NCI-H2227 treated with DMSO at 0.1 percent for 48 hours (cell line): Measurements from ENCODE around the gene GOLGA6A.

Source experiments
- DNase-seq: peaks from one replicate; lab custom pipeline; 2025; lab: John Stamatoyannopoulos, UW

The GOLGA6A gene

GRCh38 chr15:74036271-74037170 is 45.8 kb downstream of the GOLGA6A start:
- DNase-seq: peak; percentile 47

GRCh38 chr15:74035121-74036017 is 47.0 kb downstream of the GOLGA6A start:
- no peak for DNase-seq

GRCh38 chr15:74034206-74034755 is 48.1 kb downstream of the GOLGA6A start:
- DNase-seq: no peak

- no peak for DNase-seq
Observed at GRCh38 chr15:74032606-74033561, 49.5 kb downstream of the GOLGA6A start.

GRCh38 chr15:74032046-74032445 is 50.3 kb downstream of the GOLGA6A start:
- no peak for DNase-seq

- no peak for DNase-seq
Observed at GRCh38 chr15:74028646-74029045, 53.7 kb downstream of the GOLGA6A start.

- DNase-seq: no peak
Observed at GRCh38 chr15:74027688-74028087, 54.7 kb downstream of the GOLGA6A start.

- DNase-seq: no peak
Observed at GRCh38 chr15:74025436-74025835, 56.9 kb downstream of the GOLGA6A start.

- DNase-seq: no peak
Observed at GRCh38 chr15:74024687-74025086, 57.7 kb downstream of the GOLGA6A start.

- DNase-seq: no peak
Observed at GRCh38 chr15:74022706-74023470, 59.5 kb downstream of the GOLGA6A start.
